Measurements from ENCODE around the gene PAPPA. TPM values are rescaled to one million over a fixed set of nuclear protein-coding genes. Genes with fewer than 3 reads are reported as not detected.

Gene PAPPA
- total RNA-seq, 1 donor from 2014 or later: 2.9 TPM

- Histone ChIP-seq H3K4me1 (no peaks in the 10 kb centered on the region), H3K27me3 (no peaks in the 10 kb centered on the region), H3K36me3 (no peaks in the 10 kb centered on the region), H3K9me3 (no peaks in the 10 kb centered on the region), H3K27ac (peak overlapping the region; percentile 11), H3K4me3 (no peak overlapping the region)
- ATAC-seq (peak; percentile 27), DNase-seq (no peak)
- TF ChIP-seq CTCF (IDR thresholded peaks at IDR 0.05): no peak
- intact Hi-C loops (cut with DNase I): no loop called here
Measured at GRCh38 chr9:116318468-116319374, 165.1 kb downstream of the PAPPA start.

- intact Hi-C loops (cut with DNase I): no loop called here
- no peaks in the 10 kb centered on the region for H3K4me1 ChIP-seq
- TF ChIP-seq CTCF (IDR thresholded peaks at IDR 0.05): no peak
- DNase-seq: no peak
- no peaks in the 10 kb centered on the region for H3K36me3 ChIP-seq
- no peak for ATAC-seq
- H3K27me3 ChIP-seq: no peaks in the 10 kb centered on the region
- H3K9me3 ChIP-seq: no peaks in the 10 kb centered on the region
- H3K27ac ChIP-seq: no peak overlapping the region
- H3K4me3 ChIP-seq: no peak overlapping the region
Measured at GRCh38 chr9:116319480-116319879, 165.9 kb downstream of the PAPPA start.

- no peak overlapping the region for H3K27ac ChIP-seq
- no peak for TF ChIP-seq CTCF (IDR thresholded peaks at IDR 0.05)
Measured at GRCh38 chr9:116320290-116320689, 166.7 kb downstream of the PAPPA start.

GRCh38 chr9:116322521-116322920 lies 168.9 kb downstream of the PAPPA start:
- no peaks in the 10 kb centered on the region for H3K4me1 ChIP-seq
- TF ChIP-seq CTCF (IDR thresholded peaks at IDR 0.05): no peak
- H3K36me3 ChIP-seq: no peaks in the 10 kb centered on the region
- no peak overlapping the region for H3K4me3 ChIP-seq
- no peak overlapping the region for H3K27ac ChIP-seq
- H3K9me3 ChIP-seq: no peaks in the 10 kb centered on the region
- ATAC-seq (no peak), DNase-seq (no peak)
- no peaks in the 10 kb centered on the region for H3K27me3 ChIP-seq
- intact Hi-C loops (cut with DNase I): no loop called here

More at GRCh38 chr9:116320290-116320689, 166.7 kb downstream of the PAPPA start:
- Histone ChIP-seq H3K27me3 (no peaks in the 10 kb centered on the region), H3K9me3 (no peaks in the 10 kb centered on the region), H3K4me1 (no peaks in the 10 kb centered on the region), H3K4me3 (no peak overlapping the region), H3K36me3 (no peaks in the 10 kb centered on the region)
- DNase-seq (no peak), ATAC-seq (no peak)
- intact Hi-C loops (cut with DNase I): no loop called here

- ATAC-seq (no peak), DNase-seq (no peak)
- no peaks in the 10 kb centered on the region for H3K9me3 ChIP-seq
- no peak for TF ChIP-seq CTCF (IDR thresholded peaks at IDR 0.05)
- no peaks in the 10 kb centered on the region for H3K36me3 ChIP-seq
- no peak overlapping the region for H3K4me3 ChIP-seq
- H3K27ac ChIP-seq: no peak overlapping the region
- H3K27me3 ChIP-seq: no peaks in the 10 kb centered on the region
- intact Hi-C loops (cut with DNase I): no loop called here
- H3K4me1 ChIP-seq: no peaks in the 10 kb centered on the region
Measured at GRCh38 chr9:116323012-116323411, 169.4 kb downstream of the PAPPA start.

Measured in upper lobe of right lung (tissue), 1 donor.